GM19023 (cell line): ENCODE results near the gene MEF2B.

Experiments used
- ATAC-seq: cut with Tn5 transposase; IDR thresholded peaks from one replicate; pipeline ENCODE4 v1.9.1; 2021; ENCODE audit warnings: mild to moderate bottlenecking, moderate library complexity; ENCODE audit not compliant: unreplicated experiment

The MEF2B gene

DNA sequence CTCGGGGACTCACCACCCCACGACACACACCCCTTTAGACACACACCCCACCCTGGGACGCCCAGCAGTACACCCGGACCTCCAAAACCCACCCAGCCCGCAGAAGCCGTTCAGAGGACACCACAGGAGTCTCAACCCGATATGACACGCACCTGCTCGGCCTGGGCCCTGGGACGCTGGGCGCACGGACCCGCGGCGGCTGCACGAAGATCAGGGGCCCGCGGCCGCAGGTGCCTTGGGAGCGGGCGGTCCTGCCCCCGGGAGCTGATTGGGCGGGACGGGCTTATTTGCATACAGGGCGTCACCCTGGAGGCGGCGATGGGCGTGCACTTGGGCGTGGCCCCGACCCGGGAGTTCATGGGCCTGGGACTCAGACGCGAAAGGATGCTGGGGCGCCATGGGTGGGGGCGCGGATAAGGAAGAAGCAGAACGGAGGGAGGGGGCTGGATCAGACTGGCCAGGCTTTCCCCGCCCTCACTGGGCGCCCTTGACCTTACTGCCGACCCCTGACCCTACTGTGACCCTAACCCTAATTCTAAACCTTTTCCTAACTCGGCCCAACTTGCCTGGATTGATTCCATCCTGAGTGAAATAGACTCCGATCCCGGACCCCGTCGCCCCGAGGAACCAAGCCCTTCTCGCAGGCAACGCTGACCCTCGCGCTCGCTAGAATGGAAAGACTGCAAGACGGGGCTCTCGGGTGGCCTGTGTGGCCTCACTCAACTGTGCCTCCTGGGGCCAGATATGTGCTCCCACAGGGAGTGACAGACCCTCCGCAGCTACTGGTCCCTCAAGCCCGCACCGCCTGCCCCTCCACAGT, at the start of gene MEF2B:
MEF2B (minus strand) TSS at position 211 of the 820 bp plus-strand sequence. CDS start 19,528 bp downstream, outside the sequence.
- peak; percentile 89 for ATAC-seq

DNA sequence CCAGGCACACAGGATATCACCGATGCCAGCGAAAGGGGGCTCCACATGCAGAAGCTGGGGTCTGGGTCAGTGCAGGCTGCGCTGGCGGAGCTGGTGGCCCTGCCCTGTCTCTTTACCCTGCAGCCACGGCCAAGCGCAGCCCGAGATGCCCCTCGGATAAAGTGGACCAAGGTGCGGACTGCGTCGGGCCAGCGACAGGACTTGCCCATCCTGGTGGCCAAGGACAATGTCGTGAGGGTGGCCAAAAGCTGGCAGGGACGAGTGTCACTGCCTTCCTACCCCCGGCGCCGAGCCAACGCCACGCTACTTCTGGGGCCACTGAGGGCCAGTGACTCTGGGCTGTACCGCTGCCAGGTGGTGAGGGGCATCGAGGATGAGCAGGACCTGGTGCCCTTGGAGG, 48.8 kb upstream of the MEF2B start:
- no peak for ATAC-seq

DNA sequence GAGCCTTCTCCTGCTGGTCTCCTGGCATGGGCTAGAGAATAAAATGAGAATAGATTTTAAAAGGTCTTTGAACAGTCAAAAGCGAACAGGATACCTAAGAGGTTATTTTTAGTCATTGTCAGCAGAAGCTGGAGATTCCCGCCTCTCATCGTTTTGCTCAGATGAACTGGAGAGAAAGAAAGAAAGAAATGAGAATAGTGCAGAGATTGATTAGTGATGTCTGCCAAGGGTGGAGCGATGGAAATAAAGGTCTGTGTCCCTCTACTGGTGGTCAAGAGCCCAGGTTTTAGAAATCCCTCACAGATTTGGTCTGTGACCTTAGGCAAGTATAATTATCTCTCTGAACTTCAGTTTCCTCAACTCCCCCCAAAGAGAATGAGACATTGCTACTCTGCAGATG, 47.0 kb upstream of the MEF2B start:
- no peak for ATAC-seq

DNA sequence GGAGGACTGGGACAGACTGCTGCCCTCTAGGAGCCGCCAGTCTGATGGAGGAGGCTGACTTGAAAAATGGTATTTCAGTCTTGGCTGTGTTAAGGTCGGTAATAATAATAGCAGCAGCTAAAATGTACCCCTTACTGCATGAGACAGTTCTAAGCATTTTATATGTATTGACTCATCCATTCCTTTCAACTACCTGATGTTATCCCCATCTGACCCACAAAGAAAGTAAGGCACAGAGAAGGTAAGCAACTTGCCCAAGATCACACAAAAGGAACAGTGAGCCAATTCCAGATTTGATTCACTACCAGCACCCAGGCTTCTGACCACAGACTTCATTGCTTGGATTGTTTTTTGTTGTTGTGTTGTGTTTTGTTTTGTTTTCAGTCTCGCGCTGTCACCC, 45.7 kb upstream of the MEF2B start:
- ATAC-seq, result no peak

DNA sequence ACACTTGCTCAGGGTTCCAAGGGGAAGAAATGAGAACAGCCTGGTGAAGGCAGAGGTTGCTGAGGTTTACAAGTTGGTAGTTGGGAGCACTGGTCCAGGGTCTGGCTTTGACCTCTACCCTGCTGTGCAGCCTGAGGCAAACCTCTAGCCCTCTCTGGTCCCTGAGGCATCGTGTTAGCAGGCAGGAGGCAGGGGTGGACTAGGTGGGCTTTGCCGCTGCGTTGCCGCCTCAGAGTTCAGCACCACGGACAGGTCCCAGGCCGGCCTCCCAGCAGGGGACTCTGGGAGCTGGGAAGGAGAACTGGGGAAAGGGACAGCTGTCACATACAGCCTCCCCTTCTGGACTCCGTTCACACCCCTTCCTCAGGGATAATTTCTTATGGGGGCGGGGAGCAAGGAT, 44.8 kb upstream of the MEF2B start:
- ATAC-seq, result no peak

DNA sequence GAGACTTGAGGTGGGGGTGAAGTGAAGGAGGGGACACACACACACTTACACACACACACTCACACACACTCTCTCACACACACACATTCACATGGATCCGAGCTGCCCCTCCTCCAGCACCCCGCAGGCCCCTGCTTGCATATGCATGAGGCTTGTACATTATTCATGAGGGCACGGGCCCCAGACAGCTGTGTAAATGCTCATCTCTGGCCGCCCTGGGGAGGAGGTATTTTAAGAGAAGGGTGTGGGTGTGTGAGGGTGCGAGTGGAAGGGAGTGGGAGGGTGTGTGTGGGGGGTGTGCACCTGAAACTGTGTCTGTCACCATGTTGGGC, 44.1 kb upstream of the MEF2B start:
- no peak for ATAC-seq

DNA sequence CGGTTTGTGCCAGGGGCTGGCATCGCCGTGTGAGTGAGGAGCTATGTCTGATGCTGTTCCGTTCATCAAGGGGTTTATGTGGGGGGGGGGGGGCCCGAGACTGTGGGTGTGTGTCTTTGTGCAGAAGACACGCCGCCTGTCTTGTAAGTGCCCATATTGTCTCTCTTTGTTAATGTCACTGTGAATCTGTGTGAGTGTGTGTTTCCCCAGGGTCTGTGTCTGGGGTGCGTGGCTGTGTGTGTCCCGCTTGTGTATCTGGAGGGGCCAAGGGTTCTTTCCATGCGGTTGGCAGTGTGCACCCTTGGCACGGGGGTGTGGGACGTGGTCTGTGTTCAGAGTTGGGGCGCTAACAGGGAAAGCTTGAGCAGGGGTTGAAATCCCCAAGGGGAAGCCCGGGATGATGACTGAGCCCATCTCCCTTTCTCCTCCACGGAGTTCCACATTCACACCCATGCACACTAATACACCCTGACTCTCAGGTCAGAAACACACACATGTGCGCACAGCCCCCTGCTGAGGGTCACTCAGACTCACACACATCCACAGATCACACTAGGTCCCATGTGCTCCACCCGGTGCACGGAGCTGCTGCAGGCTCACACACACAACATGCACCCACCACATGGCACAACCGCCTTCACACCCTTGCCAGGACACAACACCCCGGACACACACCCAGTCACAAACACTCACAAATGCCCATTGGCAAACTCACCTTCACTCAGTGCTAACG, 43.5 kb upstream of the MEF2B start:
- ATAC-seq, result no peak

DNA sequence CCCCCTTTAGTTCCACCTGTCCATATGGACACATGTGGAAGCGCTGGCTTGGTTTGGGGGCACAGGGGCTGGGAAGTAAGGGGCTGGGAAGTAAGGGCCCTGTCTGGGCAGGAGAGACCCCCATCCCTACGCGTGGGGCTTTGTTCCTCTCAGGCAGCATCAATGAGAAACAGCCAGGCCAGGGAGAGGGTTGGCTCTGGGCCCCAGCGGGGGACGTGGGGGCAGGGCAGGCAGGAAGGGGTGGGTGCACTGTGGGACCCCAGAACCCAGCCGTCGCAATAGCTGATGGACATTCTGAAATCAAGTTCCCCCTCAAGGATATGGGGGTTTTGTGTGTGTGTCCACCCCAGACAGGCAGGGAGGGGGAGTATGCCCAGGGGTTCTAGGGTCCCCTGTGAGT, 42.9 kb upstream of the MEF2B start:
- no peak for ATAC-seq

DNA sequence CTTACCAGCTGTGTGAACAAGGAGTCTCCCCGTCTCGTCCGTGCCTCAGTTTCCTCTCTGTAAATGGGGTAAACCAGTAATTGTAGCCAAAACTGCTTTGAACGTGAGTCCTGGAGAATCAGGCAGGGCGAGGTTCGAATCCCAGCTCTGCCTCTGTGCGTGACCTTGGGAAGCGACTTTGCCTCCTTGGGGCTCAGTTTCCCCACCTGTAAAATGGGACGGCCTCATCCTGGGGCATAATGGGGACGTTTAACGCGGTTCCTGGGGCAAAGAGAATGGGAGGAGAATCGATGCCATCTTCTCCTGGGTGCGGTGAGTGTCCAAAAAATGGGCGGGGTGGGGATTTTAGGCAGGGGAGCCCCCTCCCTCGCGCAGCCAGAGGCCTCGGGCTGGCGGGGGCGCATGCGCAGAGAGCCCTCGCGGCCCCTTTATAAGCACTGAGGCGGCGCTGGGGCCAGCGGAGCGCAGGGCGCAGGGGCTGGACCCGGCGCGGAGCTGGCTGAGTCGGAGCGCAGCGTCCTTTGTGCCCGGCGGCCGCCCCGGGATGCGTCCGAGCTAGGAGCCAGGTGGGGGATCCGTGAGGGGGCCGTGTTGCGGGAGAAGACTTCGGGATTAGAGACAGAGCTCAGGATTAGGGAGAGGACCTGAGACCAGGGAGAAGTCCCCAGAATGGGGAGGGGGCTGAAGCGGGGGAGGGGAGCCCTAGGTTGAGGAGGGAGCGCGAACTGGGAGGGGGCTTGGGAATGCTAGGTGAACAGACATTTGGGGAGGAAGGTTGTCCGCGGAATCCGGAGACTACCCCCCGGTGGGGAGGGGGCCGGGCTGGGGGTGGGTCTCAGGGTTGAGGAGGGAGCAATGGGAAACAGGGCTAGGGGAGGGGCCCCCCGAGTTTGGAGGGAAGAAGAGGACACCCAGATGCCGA, 41.7 kb upstream of the MEF2B start, which contains the start of gene NCAN:
NCAN (plus strand) TSS at position 460 of the 922 bp plus-strand sequence. CDS start 4,996 bp downstream, outside the sequence.
- no peak for ATAC-seq

DNA sequence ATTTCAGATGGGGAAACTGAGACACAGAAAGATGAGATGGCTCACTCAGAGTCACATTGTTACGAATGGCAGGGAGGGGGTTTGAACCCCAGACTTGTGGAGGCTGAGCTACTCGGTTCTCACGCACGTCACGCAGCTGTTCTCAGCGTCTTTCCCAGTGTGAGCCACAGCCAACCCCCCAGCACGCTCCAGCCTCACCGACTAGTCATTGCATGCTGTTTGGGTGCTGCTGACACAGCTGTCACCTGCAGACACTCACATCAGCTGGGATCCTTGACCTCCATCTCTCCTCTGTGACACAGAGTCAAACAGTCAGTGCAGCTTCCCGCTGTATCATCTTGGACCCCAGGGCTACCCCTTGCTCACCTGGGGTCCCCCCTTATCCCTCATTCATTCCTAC, 39.3 kb upstream of the MEF2B start:
- no peak for ATAC-seq

DNA sequence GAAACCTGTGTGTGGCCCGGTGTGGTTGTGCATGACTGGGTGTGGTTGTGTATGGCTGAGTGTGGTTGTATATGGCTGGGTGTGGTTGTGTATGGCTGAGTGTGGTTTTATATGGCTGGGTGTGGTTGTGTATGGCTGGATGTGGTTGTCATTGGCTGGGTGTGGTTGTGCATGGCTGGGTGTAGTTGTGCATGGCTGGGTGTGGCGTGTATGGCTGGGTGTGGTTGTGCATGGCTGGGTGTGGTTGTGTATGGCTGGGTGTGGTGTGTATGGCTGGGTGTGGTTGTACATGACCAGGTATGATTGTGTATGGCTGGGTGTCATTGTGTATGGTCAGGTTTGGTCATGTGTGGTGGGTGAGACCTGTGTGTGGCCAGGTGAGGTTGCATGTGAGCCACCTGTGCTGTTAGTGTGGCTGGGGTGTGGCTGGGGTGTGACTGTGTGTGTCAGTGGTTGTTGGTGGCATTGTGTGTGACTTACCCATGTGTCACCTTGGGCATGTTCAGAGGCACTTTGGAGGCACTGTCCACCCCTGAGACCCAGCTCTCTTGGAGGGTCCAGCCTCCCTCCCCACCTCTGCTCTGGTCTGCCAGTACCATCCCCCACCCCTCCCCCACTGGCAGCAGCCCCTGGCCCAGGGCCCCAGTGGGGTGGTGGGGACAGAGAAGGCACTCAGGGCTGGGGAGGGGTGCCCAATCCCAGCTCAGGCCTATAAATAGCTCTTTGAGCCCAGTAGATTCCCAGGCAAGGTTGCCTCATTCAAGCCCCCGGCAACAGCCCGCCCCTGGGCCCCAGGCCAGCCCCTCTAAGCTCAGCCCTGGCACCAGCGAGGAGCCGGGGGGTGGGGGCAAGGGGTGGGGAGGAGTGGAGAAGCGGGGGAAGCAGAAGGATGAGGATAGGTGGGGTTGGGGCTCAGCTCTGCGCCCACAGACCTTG, 37.8 kb upstream of the MEF2B start:
- ATAC-seq, result no peak

DNA sequence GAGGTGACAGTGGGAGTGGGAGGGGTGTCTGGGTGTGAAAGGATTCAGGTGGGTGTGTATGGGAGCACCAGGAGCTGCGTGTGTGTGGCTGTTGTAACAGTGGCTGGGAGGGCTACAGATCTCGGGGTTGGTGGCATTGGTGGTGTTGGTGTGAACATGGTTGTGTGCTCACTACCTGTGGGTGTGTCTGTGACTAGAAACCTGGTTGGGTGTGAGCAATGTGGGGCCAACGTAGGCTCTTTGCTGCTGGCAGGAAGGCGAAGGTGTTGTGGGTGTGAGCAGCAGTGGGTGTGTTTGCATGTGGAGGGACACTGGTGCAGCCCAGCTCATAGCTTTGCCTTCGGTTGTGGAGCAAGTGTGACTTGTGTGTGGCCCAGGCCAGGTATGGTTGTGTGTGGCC, 36.9 kb upstream of the MEF2B start:
- no peak for ATAC-seq

DNA sequence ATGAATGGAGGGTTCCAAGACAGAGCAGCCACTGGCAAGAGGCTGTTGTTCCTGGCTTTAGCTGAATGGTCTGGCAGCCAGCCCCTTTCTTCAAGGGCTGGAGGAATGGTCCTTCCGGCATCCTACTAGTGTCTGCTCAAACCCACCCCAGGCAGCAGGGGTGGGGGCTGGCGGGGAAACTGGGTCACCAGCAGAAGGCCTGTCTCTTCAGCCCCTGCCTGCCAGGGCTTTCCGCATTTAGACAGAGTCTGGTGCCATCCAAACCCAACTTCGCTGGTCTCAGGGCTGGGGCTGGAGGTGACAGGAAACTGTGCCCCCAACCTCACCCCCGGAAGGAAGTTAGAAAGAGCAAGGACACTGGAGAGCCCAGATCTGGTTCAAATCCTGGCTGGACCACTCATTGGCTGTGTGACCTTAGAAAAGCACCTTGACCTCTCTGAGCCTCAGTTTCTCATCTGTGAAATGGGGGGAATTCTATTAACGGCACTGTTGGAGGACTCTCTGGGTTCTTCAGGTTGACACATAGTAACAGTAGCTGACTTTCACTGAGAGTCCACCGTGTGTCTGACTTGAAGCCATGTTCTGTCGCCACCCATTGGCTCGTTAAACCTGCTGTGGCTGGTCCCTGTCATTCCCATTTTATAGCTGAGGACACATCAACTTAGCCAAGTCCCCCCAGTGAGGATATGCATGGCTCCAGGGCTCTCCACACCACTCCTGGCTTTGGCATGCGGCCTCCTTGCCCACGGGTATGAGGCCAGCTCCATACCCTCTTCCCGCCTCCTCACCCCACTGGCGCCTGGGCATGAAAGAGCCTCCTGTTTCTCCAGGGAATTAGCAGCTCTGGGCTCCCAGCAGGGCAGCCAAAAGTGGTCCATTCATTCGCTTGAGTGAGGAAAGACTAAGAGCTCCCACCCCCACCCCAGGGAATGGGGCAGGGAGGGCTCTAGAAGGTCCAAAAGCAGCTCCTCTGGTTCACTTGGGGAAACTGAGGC, 35.6 kb upstream of the MEF2B start:
- no peak for ATAC-seq

DNA sequence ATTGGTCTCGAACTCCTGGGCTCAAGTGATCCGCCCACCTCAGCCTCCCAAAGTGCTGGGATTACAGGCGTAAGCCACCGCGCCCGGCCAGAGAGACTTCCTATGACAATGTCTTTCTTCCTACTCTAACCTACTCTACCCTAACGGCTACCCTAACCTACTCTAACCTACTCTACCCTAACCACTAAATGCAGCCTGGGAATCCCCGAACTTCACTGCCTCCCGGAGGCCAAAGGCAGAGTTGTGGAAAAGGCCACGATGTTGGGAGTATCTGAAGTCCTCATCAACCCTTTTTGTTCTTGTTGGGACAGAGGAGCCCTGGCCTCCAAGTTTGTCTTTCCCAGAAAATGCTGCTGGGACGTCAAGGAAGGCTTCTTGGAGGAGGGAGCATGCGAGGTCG, 34.1 kb upstream of the MEF2B start:
- ATAC-seq, result no peak

DNA sequence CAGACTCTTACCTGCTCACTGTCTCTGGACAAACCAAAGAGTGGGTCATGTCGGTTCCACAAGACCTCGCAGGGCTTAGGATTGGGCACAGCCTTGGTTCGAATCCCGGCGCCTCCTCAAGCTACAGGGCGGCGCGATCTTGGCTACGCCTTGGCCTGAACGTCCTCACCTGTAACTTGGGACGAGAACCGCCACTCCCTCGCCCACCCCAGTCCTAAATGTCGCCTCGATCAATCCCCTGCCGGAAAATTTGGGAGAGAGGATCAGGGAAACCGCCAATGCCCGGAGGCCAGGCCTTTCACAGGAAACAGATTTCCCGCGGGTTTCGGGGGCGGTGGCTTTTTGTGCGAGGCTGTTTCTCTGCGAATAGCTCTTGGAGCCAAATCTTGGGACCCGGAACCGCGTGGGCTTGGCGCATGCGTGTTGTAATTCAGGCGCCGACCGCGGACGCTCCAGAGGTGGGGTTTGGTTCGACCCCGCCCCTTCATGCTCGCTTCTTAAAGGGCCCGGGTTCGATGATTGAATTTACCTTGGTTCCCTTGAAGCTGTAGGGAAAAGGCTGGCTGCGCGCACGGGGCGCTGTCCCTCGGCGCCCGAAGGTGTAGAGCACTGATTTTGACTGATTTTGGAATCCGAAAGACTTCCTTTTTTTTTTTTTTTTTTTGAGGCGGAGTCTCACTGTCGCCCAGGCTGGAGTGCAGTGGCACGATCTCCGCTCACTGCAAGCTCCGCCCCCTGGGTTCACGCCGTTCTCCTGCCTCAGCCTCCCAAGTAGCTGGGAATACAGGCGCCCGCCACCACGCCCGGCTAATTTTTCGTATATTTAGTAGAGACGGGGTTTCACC, 33.2 kb upstream of the MEF2B start, which contains the start of gene NR2C2AP:
NR2C2AP (minus strand) TSS at position 403 of the 845 bp plus-strand sequence; CDS start at position 49, 354 bp downstream.
- peak; percentile 82 for ATAC-seq

DNA sequence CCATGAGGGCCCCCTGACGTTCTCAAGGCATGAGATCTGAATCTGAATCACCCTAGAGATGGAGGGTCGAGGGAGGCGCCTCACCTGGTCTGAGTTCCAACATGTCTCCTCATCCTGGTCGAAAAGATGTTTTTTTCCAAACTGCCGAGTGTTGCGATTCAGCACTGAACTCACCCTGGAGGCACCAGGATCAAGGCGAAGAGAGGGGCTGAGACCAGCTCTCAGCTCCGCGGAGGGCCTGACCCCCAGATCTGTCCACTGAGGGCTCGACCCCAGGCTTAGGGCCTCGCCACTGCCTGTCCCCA, 32.6 kb upstream of the MEF2B start:
- ATAC-seq, result no peak

DNA sequence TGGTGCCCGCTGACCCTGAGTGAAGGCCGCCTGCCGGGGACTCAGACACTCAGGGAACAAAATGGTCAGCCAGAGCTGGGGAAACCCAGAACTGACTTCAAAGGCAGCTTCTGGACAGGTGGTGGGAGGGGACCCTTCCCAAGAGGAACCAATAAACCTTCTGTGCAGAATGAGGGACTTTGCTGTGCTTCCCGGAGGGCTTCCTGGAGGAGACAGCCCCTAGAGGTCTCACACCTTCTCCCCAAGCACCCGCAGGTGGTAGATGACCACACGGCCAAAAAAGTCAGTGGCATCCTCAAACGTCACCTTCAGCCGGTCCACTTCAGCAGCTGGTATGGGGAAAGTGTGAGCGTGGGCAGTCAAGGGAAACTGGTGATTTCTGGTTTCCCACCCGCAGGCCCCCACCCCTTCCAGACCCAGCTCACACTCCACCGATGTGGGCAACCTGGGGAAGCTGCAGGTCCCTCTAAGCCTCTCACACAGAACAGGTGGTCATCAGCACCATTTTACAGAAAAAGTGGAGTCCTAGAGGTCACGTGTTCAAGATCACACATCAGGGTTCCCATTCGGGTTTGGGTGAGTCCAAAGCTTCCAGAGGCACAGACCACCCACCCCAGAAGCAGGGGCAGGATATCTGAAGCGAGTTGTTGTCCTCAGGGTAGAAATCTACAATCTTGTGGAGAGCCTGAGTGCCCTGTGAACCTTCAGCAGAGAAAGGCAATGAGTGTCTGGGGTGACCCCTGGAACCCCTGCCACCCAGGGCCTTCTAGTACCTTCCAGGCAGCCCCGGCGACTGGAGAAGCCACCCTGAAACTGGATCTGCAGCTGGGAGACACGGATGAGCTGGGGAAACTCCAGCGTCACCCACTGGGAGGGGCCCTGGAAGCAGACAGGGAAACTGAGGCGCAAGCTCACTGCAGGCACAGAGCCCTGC, 31.9 kb upstream of the MEF2B start:
- no peak for ATAC-seq
